Urothelium cell line (cell line): ENCODE data around the gene NUDT9.
A peak's percentile ranks its signal among the peaks of the same experiment; 100 is the strongest.
"Not testable (repeated sequence)": the region's sequence is repeated elsewhere in the genome, so short reads cannot be mapped to it uniquely, and the experiment has no call there.

Source experiments
- DNase-seq: peaks from one replicate; pipeline ENCODE4 v3.0.0; 2011; ENCODE audit warnings: low spot score, mixed read lengths
- FAIRE-seq: peaks from 2 replicates; lab custom pipeline; 2011; peaks lifted over from hg19 to GRCh38; lab: Jason Lieb, UNC

NUDT9 gene

DNA sequence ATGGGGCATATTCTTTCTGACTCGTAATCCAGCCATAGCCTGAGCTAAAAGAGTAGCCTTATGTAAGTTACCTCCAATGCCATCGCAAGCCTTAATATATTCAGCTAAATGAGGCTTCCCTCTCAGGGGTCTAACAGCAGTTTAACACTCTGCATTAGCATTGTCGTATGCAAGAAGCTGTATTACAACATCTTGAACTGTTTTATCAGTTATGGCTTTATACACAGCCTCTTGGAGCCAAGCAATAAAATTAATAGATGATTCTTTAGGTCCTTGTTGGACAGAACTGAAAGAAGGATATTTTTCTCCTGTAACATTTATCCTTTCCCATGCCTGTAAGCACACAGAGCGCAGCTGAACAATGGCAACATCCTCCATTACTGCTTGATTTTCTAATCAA, 15.5 kb upstream of the NUDT9 start:
- FAIRE-seq, DNase-seq: not testable (repeated sequence)

- FAIRE-seq (no peak), DNase-seq (no peak)
These were observed 12.9 kb upstream of the NUDT9 start for GRCh38 chr4:87409420-87409939.

GRCh38 chr4:87410157-87410556, 12.2 kb upstream of the NUDT9 start:
- FAIRE-seq (no peak), DNase-seq (no peak)

GRCh38 chr4:87410679-87411078, 11.7 kb upstream of the NUDT9 start:
- FAIRE-seq: no peak
- no peak for DNase-seq

GRCh38 chr4:87414816-87415215, 7.6 kb upstream of the NUDT9 start:
- no peak for FAIRE-seq
- no peak for DNase-seq

DNA sequence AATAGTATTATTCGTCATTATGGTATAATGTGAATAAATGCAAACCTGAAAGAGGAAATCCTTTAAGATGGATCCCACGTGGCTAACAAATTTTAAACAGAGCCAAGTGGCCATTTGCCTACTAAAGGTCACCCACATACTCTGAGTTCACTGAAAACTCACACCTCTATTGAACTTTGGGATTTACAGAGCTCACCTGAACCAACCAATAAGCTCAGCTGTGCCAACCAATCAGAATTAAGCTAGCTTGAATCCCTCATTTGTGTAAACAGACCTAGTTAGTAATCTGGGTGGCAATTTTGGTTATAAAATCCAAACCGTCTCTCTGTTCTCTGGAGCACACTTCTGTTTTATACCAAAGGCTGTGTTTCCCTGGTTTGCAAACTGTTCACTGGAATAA, 5.4 kb upstream of the NUDT9 start:
- no peak for DNase-seq
- no peak for FAIRE-seq

DNA sequence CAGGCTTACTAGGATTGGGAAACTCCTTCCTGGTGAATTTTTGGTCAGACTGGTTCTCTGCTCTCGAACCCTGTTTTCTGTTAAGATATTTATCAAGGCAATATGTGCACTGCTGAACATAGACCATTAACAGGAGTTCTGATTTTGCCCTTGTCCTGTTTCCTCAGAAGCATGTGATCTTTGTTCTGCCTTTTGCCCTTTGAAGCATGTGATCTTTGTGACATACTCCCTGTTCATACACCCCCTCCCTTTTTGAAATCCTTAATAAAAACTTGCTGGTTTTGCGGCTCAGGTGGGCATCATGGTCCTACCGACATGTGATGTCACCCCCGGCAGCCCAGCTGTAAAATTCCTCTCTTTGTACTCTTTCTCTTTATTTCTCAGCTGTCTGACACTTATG, 4.0 kb upstream of the NUDT9 start:
- not testable (repeated sequence) for FAIRE-seq, DNase-seq

DNA sequence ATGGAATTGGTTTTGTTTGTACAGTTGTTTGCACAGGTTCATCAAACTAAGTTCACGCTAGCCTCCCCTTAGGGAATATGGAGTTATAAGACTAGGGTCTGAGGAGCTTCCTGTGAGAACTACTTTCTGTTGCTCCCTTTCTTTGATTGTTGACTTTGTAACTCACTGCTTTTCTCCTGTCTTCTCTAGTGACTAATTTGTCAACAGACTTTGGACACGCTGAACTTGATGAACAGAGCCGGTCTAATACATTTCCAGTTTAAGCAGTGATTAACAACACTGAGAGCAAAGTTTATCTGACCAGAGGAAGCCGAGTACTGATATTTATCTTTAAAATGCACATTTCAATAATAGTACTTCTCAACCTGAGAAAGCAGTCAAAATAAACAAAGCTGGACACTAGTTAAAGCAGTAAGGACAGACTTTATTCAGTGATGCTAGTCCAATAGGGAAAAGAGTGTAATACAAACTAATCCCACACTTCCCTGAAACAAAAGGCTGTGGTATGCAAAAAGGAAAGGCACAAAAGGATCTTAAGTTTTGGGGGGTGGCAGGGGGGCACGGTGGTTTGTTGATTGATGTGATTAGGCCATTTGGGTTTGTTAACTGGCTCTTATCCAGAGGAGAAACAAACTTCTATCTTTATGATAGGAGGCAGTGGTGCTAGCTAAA, 2.7 kb upstream of the NUDT9 start:
- FAIRE-seq: no peak
- DNase-seq: no peak

GRCh38 chr4:87420276-87420830, 2.0 kb upstream of the NUDT9 start:
- DNase-seq: no peak
- FAIRE-seq: no peak

- DNase-seq (peak; percentile 12), FAIRE-seq (no peak)
These were observed 1.1 kb downstream of the NUDT9 start for GRCh38 chr4:87423317-87424098.

GRCh38 chr4:87424099-87424543, 1.7 kb downstream of the NUDT9 start:
- DNase-seq, FAIRE-seq: not testable (repeated sequence)

DNA sequence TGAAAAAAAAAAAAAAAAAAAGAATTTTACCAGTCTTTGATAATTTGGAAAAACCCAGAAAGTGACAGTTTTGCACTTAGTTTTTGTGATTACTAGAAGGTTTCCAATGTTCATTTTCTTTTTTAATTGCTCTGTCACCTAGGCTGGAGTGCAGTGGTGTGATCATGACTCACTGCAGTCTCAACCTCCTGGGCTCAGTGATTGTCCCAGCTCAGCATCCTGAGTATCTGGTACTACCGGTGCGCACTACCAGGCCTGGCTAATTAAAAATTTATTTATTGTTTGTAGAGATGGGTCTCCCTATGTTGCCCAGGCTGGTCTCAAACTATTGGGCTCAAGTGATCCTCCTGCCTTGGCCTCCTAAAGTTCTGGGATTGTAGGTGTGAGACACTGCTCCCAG, 3.3 kb downstream of the NUDT9 start:
- no peak for DNase-seq
- FAIRE-seq: no peak

- FAIRE-seq: no peak
- DNase-seq: no peak
These were observed 4.6 kb downstream of the NUDT9 start for GRCh38 chr4:87426865-87427517.

DNA sequence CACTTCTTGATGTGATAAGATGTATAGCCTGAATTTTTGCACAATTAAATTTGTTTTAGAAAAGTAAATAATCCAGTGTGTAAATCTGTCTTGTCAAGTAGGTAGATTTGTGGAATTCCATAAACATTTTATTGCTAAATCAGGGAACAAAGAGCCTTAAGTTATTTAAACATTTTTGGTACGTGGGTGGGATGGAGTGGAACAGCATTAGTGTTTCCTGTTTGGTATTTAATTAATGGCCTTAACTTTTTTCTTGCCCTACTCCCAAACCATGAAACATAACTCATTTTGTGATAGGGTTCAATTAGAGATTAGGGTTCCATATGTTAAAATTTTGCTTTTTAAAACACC, 5.1 kb downstream of the NUDT9 start:
- no peak for FAIRE-seq
- no peak for DNase-seq

DNA sequence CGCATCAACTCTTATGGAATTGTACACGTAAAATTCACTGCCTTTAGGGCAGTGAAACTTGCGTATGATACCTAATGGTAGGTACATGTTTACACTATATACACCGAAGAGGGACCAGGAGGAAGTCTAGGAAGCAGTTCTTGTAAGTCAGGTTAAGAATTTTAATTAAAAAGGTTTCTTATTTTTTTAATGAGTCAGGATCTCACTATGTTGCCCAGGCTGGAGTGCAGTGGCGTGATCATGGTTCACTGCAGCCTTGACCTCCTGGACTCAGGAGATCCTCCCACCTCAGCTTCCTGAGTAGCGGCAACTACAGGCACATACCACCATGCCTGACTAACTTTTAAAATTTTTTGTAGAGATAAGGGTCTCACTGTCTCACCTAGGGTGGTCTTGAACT, 6.6 kb downstream of the NUDT9 start:
- no peak for FAIRE-seq

GRCh38 chr4:87430038-87430437, 7.7 kb downstream of the NUDT9 start:
- DNase-seq: no peak
- FAIRE-seq: no peak

More for the DNA sequence above, 6.6 kb downstream of the NUDT9 start:
- DNase-seq: no peak

- no peak for DNase-seq
- FAIRE-seq: no peak
These were observed 11.0 kb downstream of the NUDT9 start for GRCh38 chr4:87433342-87433741.

GRCh38 chr4:87442889-87443288, 20.5 kb downstream of the NUDT9 start:
- no peak for DNase-seq
- FAIRE-seq: no peak

DNA sequence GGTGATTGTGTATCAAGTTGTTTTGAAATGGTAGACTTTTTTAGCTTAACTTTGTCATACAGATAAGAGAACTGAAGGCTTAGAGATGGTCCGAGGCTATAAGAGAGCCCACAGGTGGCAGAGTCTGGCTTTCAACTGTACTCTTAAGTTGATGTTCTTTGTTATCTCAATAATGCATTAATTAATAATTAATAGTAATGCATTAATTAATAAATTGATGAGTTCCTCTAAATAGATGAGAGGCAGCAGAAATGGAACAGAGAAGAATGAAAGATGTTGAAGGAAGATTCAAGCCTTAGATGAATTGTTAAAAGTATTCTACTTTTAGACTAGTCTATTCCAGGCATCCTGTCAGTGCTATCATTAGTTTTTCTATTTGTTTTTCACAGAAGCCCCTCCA, 22.4 kb downstream of the NUDT9 start:
- DNase-seq (no peak), FAIRE-seq (no peak)

DNA sequence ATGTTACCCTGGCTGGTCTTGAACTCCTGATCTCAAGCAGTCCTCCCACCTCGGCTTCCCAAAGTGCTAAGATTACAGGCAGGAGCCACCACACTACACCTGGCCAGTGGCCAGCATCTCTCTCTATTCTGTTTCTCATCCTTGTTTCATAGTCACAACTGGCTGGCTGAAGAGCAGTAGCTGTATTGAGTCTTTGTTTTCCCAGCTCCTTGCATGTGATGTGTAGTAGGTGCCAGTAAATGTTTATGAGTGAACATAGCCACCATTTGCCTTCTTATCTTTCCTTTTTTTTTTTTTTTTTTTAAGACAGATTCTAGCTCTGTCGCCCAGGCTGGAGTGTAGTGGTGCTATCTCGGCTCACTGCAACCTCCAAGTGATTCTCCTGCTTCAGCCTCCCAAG, 23.6 kb downstream of the NUDT9 start:
- DNase-seq (no peak), FAIRE-seq (no peak)

DNA sequence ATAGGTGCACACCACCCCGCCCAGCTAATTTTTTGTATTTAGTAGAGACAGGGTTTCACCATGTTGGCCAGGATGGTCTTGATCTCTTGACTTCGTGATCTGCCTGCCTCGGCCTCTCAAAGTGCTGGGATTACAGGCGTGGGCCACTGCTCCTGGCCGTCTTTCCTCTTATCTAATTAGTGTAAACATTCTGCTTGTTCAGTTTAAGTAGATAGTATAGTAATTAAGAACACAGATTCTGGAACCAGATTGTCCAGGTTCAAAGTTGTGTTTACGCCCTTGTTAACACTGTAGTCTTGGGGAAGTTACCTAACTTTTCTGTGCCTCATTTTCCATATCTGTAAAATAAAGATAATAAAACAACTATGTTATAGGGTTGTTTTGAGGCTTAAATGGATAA, 24.0 kb downstream of the NUDT9 start:
- not testable (repeated sequence) for DNase-seq, FAIRE-seq
